ENCODE results near the gene DMBX1. TPM values are rescaled to one million over a fixed set of nuclear protein-coding genes. Genes with fewer than 3 reads are reported as not detected.

DMBX1 gene
- total RNA-seq, 4 donors from 2014 or later, result not detected

- intact Hi-C loops (cut with DNase I), result no loop called here
- Histone ChIP-seq H3K4me1 (peaks cover 47 to 69% of the 10 kb centered on the region in 2 donors), H3K4me3 (replicated peaks in 1 of 3) (no peak overlapping the region), H3K9me3 (no peaks in the 10 kb centered on the region), H3K36me3 (no peaks in the 10 kb centered on the region), H3K27me3 (no peaks in the 10 kb centered on the region), H3K27ac (peak overlapping the region; percentile 43 to 80 (median 53))
- WGBS, 2 donors, result 37 to 44% methylated on average over 11 to 15 of the region's 15 CpGs
- peak; percentile 96 for DNase-seq
- TF ChIP-seq POLR2A (IDR thresholded peaks at IDR 0.05), result no peak
- TF ChIP-seq, protein P1, sequence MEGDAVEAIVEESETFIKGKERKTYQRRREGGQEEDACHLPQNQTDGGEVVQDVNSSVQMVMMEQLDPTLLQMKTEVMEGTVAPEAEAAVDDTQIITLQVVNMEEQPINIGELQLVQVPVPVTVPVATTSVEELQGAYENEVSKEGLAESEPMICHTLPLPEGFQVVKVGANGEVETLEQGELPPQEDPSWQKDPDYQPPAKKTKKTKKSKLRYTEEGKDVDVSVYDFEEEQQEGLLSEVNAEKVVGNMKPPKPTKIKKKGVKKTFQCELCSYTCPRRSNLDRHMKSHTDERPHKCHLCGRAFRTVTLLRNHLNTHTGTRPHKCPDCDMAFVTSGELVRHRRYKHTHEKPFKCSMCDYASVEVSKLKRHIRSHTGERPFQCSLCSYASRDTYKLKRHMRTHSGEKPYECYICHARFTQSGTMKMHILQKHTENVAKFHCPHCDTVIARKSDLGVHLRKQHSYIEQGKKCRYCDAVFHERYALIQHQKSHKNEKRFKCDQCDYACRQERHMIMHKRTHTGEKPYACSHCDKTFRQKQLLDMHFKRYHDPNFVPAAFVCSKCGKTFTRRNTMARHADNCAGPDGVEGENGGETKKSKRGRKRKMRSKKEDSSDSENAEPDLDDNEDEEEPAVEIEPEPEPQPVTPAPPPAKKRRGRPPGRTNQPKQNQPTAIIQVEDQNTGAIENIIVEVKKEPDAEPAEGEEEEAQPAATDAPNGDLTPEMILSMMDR (IDR thresholded peaks at IDR 0.05), result no peak
These were observed 30.7 kb downstream of the DMBX1 start for GRCh38 chr1:46520063-46520911.

DNA sequence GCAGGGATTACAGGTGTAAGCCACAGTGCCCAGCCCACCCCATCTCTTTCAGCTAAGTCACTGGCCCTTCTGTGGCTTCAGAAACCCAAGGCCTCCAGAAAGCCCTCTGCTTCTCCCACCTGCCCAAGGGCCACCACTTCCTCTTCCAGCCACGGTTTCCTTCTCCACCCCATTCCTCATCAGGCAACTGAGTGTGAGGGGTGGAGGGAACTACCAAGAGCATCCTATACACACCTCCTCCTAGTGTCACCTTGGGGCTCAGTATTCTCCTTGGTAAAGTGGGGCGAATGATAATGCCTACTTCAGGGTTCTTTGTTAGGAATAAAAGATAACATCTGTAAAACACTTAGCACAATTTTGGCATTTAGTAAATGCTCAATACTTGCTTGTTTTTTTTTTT, 31.8 kb downstream of the DMBX1 start:
- Histone ChIP-seq H3K27me3 (no peaks in the 10 kb centered on the region), H3K9me3 (no peaks in the 10 kb centered on the region), H3K36me3 (no peaks in the 10 kb centered on the region), H3K4me1 (peaks cover 37 to 57% of the 10 kb centered on the region in 2 donors), H3K27ac (peak overlapping the region in 2 of 3 donors; percentile 67 to 73), H3K4me3 (replicated peaks in 1 of 3) (no peak overlapping the region)
- TF ChIP-seq POLR2A (IDR thresholded peaks at IDR 0.05), result no peak
- TF ChIP-seq, protein P1 (IDR thresholded peaks at IDR 0.05), result no peak
- WGBS, 2 donors, result 84 to 98% methylated on average over 2 of the region's 2 CpGs
- no peak for DNase-seq
- intact Hi-C loops (cut with DNase I), result no loop called here

- peak; percentile 80 to 81 for DNase-seq
- H3K27me3 ChIP-seq, result no peaks in the 10 kb centered on the region
- no peaks in the 10 kb centered on the region for H3K36me3 ChIP-seq
- H3K27ac ChIP-seq, result peak overlapping the region; percentile 10 to 73 (median 73)
- TF ChIP-seq POLR2A (IDR thresholded peaks at IDR 0.05), result no peak
- TF ChIP-seq, protein P1 (IDR thresholded peaks at IDR 0.05), result no peak
- whole genome bisulfite sequencing, 2 donors, result 6 to 9% methylated on average over 15 to 16 of the region's 16 CpGs
- intact Hi-C loops (cut with DNase I), result no loop called here
- peaks cover 34 to 52% of the 10 kb centered on the region in 2 donors for H3K4me1 ChIP-seq
- no peak overlapping the region for H3K4me3 ChIP-seq (replicated peaks in 1 of 3)
- H3K9me3 ChIP-seq, result no peaks in the 10 kb centered on the region
These were observed 32.7 kb downstream of the DMBX1 start for GRCh38 chr1:46522184-46522968.

DNA sequence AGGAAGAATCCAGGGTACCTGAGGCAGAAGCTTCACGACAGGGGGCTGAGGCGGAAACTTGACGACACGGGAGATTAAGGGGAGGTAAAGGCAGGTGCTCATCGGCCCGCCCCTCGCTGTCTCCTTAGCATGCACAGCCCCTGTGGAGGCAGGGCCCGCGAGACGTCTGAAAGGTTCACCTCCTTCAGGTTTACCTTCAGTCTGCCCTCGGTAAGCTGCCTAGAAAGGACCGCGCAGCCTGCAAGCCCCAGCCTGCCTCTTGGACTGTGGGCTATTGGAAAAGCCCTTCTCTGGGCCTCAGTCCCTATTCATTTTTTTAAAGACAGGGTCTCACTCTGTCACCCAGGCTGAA, 33.3 kb downstream of the DMBX1 start:
- Histone ChIP-seq H3K27ac (peak overlapping the region in 2 of 3 donors; percentile 73), H3K36me3 (no peaks in the 10 kb centered on the region), H3K4me1 (peaks cover 34 to 46% of the 10 kb centered on the region in 2 donors), H3K27me3 (no peaks in the 10 kb centered on the region), H3K9me3 (no peaks in the 10 kb centered on the region), H3K4me3 (replicated peaks in 1 of 3) (no peak overlapping the region)
- intact Hi-C loops (cut with DNase I), result no loop called here
- TF ChIP-seq POLR2A (IDR thresholded peaks at IDR 0.05), result no peak
- TF ChIP-seq, protein P1 (IDR thresholded peaks at IDR 0.05), result no peak
- DNase-seq, result peak in 1 of 2 donors; percentile 26
- WGBS, 2 donors, result 66 to 67% methylated on average over 11 to 13 of the region's 13 CpGs
